Memory B cell (primary cell): ENCODE measurements around the gene VAV2.

Experiments
- ATAC-seq: fragments of 150-1000 bp; cut with Tn5 transposase; 2 replicates; pipeline ENCODE4 v1.10.0; 2021; ENCODE audit warnings: low read depth, mild to moderate bottlenecking, moderate library complexity
- DNase-seq, 2 donors: peaks; one replicate each; pipeline ENCODE4 v3.0.0; 2022; ENCODE audit warnings: low spot score in 2 of 2
- H3K27ac Mint-ChIP-seq: one replicate; pipeline ENCODE4 v1.8.0; 2022; ENCODE audit warnings: mild to moderate bottlenecking, moderate library complexity, mixed read lengths
- H3K27me3 Mint-ChIP-seq: one replicate; pipeline ENCODE4 v1.8.0; 2022; ENCODE audit warnings: mixed read lengths
- H3K36me3 Mint-ChIP-seq: one replicate; pipeline ENCODE4 v1.8.0; 2022; ENCODE audit warnings: mild to moderate bottlenecking, mixed read lengths
- H3K4me1 Mint-ChIP-seq: one replicate; pipeline ENCODE4 v1.8.0; 2022; ENCODE audit warnings: mixed read lengths
- H3K4me3 Mint-ChIP-seq: one replicate; pipeline ENCODE4 v1.8.0; 2022; ENCODE audit warnings: mild to moderate bottlenecking, moderate library complexity, mixed read lengths
- H3K9me3 Mint-ChIP-seq: one replicate; pipeline ENCODE4 v1.8.0; 2022; ENCODE audit warnings: mixed read lengths

VAV2 gene

DNA sequence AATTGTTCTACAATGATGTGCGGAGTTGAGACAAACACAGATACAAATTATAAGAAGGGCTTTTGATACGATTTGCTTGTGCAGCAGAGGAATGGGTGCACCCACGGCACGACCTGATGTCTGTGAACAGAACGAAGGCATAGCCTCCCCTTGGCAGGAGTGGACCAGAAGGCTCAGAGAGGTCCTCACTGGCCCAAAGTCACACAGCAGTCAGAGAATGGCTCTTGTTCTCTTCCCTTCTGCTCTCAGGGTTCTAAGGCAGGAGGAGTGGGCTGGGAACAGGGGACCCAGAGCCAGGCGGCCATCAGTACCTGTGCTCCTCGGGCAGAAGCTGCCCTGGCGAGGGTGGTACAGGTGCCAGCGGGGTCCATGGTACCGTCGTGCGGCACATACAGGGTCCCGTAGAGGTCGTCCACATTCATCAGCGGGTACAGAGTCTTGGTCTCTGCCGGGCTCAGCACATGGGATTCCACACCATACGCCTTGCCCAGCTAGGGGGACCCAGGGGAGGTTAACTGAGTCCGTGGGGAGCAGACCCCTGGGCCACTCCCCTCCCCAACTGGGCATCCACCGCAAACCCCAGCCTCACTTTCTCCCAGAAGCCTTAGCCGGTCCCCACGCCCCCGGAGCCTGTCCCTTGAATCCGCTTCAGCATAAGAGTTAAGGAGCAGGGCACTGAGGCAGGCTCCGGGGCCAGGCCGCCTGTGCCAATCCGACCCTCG is 261.0 kb downstream of the VAV2 start:
- Mint-ChIP-seq H3K4me1 (peaks cover 26% of the 10 kb centered on the region), H3K36me3 (no peaks in the 10 kb centered on the region), H3K9me3 (no peaks in the 10 kb centered on the region), H3K27ac (no peak overlapping the region), H3K4me3 (no peak overlapping the region), H3K27me3 (peaks cover 25% of the 10 kb centered on the region)
- ATAC-seq (no peak), DNase-seq (no peak)

DNA sequence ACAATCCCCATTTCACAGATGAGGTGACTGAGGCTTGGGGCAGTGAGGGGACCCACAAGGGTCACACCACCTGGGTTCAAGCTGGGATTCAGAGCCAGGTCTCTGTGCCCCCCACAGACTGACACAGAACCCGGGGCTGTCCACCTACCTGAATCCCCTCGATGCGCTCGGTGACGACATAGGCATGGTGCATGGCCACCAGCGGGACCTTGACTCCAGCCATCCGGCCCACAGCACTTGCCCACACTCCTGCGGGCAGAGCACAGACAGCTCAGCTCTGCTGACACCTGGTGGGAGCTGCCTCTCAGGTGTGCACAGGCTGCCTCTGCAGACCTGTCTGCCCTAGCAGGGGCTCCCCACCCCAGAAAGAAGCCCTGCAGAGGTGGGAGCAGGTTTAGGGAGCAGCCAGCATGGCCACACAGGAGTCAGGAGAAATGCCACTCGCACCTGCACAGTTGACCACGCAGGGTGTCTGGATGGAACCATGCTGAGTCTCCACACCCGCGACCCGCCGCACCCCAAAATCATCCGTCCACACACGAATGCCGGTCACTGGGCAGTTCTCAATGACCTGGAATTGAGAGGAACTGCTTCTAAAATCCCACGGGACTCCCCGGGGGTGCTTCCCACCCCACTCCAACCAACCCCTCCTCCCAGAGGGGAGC is 262.4 kb downstream of the VAV2 start:
- no peak overlapping the region for H3K4me3 Mint-ChIP-seq
- H3K27ac Mint-ChIP-seq = no peak overlapping the region
- peaks cover 17% of the 10 kb centered on the region for H3K4me1 Mint-ChIP-seq
- H3K36me3 Mint-ChIP-seq = no peaks in the 10 kb centered on the region
- no peaks in the 10 kb centered on the region for H3K9me3 Mint-ChIP-seq
- ATAC-seq (no peak), DNase-seq (no peak)
- peaks cover 25% of the 10 kb centered on the region for H3K27me3 Mint-ChIP-seq

DNA sequence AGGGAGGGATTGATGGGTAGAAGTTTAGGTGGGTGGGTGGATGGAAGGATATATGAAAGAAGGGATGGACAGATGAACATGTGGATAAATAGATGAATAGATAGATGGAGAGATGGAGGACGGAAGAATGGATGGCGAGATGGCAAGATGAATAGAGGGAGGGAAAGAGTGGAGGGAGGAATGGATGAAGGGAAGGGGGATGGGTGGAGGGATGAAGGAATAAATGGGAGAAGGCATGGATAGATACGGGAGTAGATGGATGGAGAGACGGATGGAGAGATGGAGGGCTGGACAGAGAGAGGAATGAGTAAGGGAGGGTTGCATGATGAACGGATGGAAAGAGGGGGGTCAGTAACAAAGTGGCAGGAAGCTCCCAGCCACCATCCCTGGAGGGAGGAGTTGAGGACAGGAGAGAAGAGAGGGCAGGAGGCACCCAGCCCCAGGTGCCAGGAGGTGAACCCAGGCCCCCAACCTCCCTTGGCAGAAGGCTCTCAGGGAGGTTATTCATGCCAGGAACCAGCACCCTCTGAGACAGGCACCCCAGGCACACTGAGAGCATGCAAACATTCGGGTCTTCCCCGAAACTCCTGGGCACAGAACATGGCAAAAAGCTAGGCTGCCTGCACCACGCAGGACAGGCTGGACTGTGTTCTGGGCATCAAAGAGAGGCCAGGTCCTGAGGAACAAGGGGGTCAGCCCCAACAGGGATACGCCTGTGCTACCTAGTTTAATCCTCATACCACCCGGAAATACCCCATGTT is 263.1 kb downstream of the VAV2 start:
- no peak overlapping the region for H3K27ac Mint-ChIP-seq
- H3K27me3 Mint-ChIP-seq = peaks cover 27% of the 10 kb centered on the region
- ATAC-seq (no peak), DNase-seq (no peak)
- peaks cover 11% of the 10 kb centered on the region for H3K4me1 Mint-ChIP-seq
- H3K36me3 Mint-ChIP-seq = no peaks in the 10 kb centered on the region
- H3K9me3 Mint-ChIP-seq = no peaks in the 10 kb centered on the region
- no peak overlapping the region for H3K4me3 Mint-ChIP-seq

DNA sequence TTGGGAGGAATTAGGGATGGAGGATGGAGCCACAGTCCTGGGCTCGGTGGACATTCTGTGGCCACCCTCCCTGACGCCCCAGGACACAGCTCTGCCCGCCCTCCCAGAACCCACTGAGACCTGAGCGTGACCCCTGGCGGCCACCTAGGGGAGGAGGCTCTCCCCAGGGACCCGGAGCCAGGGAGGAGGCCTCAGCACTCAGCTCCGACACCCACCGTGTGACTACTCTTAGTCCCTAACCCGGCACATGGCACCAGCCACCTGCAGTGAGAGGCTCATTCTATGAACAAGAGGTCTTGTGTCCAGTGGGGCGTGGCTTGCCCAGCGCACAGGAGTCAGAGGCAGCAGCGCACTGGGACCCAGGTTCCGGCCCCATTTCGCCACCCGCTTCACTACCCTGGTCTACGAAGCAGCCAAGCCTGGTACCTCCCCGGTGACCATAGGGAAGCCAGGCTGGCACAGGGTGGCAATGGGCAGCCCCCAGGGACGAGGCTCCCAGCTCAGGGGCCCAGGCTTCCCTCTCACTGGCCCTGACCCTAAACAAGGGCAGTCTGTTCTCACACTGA is 264.2 kb downstream of the VAV2 start:
- no peak for ATAC-seq
- Mint-ChIP-seq H3K36me3 (no peaks in the 10 kb centered on the region), H3K27me3 (peaks cover 27% of the 10 kb centered on the region), H3K9me3 (no peaks in the 10 kb centered on the region), H3K27ac (no peak overlapping the region), H3K4me1 (peaks cover 11% of the 10 kb centered on the region), H3K4me3 (no peak overlapping the region)
- no peak for DNase-seq

DNA sequence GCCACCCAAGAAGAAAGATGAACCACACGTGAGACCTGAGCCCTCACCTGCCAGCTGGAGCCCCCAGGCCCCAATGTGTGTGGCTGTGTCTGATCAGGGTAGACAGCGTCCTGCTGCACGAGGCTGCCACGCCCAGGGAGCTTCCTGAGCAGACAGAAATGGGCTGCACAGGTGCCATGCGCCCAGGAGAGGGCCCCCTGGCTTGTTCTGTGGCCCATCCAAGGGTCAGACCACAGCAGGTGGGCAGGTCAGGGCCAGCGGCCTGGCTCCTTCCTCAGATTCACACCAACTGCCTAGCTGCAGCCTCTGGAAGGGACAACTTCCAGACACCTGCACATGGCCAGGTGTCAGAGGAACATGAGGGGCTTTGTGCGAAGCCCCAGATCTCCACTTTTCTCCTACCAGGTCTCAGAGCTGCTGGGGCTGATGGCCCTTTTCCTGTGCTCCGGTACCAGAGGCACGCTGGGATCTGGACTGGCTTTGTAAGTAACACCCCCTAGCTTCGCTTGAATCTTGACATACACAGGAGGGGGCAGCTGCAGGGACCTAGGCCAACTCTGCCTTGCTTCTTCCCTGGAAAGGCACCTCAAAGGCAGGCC is 264.7 kb downstream of the VAV2 start:
- Mint-ChIP-seq H3K36me3 (no peaks in the 10 kb centered on the region), H3K27ac (no peak overlapping the region), H3K27me3 (peaks cover 24% of the 10 kb centered on the region), H3K9me3 (no peaks in the 10 kb centered on the region), H3K4me1 (peaks cover 11% of the 10 kb centered on the region), H3K4me3 (peak overlapping the region; percentile 22)
- ATAC-seq (peak; percentile 59), DNase-seq (no peak)

DNA sequence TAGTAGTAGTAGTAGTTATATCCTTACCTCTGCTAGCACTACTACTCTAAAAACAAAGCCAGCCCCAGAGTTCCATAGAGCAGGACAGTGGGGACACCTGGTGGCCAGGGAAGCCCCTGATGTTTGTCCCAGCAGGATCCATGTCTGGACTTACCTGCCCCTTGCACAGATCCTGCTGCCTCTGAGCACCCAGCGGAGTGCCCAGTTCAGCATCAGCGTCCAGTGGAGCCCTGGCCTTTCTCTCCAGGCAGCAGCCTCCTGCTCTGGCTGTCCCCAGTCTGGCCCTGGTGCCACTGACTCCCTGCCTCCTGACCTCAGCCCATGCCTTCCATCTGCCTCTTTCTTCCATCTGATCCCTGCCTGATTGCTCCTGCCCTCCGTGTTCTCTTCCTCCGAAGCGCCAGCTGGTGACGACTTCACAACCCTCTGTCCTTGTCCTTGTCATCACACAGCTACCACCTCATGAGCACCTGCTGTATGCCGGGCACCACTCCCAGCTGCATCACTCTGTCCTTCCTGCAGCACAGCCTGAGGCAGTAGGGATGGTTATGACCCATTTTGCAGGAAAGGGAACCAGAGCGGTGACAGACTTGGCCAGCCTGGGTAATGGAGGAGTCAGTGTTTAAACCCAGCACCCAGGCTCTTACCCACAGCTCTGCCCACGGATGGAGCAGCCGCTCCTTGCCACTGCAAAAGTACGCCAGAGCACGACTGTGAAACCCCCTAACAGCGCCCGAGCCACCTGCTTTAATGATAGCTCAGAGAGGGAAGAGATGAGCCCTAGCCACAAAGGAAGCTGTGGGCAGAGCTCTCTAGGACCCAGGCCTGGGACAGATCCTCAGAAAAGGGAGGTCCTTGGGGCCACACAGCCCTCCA is 265.5 kb downstream of the VAV2 start:
- no peaks in the 10 kb centered on the region for H3K9me3 Mint-ChIP-seq
- no peaks in the 10 kb centered on the region for H3K36me3 Mint-ChIP-seq
- peak overlapping the region; percentile 22 for H3K4me3 Mint-ChIP-seq
- peak; percentile 85 for ATAC-seq
- H3K27me3 Mint-ChIP-seq = peaks cover 24% of the 10 kb centered on the region
- H3K4me1 Mint-ChIP-seq = peaks cover 11% of the 10 kb centered on the region
- H3K27ac Mint-ChIP-seq = no peak overlapping the region
- DNase-seq = no peak

DNA sequence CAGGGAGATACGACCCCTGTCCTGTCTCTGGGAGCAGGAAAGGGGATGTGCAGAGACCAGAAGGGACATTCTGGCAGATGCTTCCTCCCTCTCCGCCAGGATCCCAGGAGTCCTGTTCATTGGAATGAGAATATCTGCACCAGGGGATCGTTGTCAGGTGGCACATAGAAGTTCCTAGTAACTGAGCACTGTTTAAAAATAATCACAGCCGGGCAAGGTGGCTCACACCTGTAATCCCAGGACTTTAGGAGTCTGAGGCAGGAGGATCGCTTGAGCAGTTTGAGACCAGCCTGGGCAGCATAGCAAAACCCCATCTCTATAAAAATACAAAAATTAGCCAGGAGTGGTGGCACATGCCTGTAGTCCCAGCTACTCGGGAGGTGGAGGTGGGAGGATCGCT is 266.2 kb downstream of the VAV2 start:
- no peaks in the 10 kb centered on the region for H3K9me3 Mint-ChIP-seq
- ATAC-seq (no peak), DNase-seq (no peak)
- no peaks in the 10 kb centered on the region for H3K36me3 Mint-ChIP-seq
- no peak overlapping the region for H3K27ac Mint-ChIP-seq
- H3K27me3 Mint-ChIP-seq = peaks cover 23% of the 10 kb centered on the region
- peaks cover 11% of the 10 kb centered on the region for H3K4me1 Mint-ChIP-seq
- no peak overlapping the region for H3K4me3 Mint-ChIP-seq

DNA sequence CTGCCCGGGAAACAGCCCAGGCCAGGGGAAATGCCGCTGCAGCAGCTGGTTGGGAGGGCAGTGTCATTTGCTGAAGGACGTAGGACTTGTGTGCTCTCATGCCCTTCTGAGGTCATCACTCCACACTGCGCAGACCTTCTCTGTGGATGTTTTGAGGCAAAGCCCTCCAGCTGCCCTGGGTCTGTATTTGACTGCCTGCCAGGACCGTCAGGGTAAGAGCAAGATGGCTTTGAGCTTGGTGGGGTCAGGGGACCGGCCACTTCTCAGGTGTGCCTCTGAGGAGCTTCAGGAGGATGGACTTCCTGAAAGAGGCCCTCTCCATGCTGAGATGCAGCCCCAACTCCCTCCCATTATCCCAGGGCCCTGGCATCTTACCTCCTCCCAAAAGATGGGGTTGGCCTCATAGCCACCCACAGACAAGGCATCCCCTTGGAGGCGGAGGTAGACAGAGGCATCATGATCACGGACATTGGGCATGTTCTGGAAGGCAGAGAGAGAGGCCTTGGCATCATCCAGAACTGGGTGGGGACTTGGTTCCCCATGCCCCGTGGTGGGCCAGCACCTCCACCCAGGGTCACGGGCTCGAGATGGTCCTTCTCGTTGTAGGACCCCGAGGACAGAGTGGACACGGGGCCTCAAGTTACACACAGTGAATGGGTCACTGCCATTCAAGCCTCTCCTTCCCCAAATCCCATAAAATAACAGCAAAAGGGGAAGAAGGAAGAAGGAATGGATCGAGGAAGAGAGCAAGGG is 273.4 kb downstream of the VAV2 start:
- ATAC-seq = no peak
- no peak for DNase-seq
- peaks cover 3% of the 10 kb centered on the region for H3K9me3 Mint-ChIP-seq
- H3K27ac Mint-ChIP-seq = no peak overlapping the region
- peaks cover 2% of the 10 kb centered on the region for H3K36me3 Mint-ChIP-seq
- H3K27me3 Mint-ChIP-seq = peaks cover 28% of the 10 kb centered on the region
- H3K4me1 Mint-ChIP-seq = peaks cover 2% of the 10 kb centered on the region
- H3K4me3 Mint-ChIP-seq = no peak overlapping the region

DNA sequence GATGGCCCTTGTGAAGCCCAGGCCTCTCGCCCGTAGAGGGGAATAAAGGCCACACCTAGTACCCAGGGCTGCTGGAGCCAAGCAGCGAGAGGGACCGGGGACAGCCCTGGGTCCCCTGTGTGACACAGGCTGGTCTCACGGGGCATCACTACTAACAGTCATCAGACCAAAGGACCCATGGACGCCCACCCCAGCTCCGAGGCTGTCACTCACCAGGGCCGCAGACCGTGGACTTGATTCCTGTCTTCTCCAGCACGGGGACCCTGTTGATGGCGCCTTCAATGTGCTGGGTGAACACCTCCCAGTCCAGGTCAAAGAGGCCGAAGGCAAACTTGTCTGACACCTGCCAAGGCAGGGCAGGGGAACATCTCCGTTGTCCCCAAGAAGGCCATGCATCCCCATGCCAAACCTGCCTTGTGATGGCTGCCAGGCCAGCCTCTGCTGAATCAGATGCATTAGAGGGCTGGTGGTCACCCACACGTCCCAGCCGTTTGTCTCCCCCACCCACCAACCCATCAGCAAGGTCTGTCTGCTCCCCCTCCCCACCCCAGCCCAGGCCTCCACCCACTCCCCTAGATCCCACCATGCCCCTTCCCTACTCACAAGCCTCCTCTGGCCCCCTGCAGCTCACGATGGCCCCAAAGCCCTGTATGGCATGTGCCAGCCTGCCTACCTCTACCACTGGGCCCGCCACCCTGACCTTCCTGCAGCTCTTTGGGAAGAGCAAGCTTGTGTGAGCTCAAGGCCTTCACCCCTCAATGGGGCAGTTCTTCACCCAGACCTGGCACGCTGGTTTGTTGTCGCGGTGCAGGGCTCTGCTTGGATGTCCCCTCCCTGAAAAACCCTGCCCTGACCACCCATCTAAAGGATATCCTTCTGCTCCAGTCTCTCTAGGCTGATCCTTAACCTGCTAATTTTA is 274.8 kb downstream of the VAV2 start:
- H3K4me1 Mint-ChIP-seq = peaks cover 2% of the 10 kb centered on the region
- H3K27ac Mint-ChIP-seq = no peak overlapping the region
- peaks cover 32% of the 10 kb centered on the region for H3K27me3 Mint-ChIP-seq
- no peak for DNase-seq
- H3K9me3 Mint-ChIP-seq = peaks cover 3% of the 10 kb centered on the region
- no peak overlapping the region for H3K4me3 Mint-ChIP-seq
- H3K36me3 Mint-ChIP-seq = peaks cover 2% of the 10 kb centered on the region
- no peak for ATAC-seq

DNA sequence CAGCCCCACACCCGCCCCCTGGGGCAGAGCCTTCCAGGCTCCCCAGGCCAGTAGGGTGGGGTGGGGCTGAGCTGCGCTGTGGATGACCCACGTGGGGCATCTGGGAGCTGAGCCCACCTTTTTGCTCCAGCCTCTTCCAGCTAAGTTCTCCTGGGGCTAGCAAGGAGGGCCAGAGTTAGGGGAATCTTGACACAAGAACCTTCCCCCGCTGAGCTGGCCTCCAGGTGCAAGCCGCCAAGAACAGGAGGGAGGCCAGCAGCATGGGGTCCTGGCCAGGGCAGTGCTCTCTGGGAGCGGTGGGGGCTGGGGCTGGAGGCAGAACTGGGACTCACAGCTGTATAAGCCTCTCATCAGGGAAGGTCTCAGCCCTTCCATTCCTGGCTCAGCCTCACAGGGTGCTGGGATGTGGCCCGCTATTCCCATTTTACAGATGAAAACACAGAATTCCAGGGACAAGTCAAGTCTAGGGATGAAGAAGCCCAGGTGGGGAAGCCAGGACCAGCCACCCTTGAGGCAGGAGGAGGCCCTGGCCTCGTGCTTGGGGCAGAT is 275.5 kb downstream of the VAV2 start:
- DNase-seq (no peak), ATAC-seq (no peak)
- peaks cover 3% of the 10 kb centered on the region for H3K9me3 Mint-ChIP-seq
- peaks cover 33% of the 10 kb centered on the region for H3K27me3 Mint-ChIP-seq
- no peak overlapping the region for H3K4me3 Mint-ChIP-seq
- peaks cover 2% of the 10 kb centered on the region for H3K36me3 Mint-ChIP-seq
- no peak overlapping the region for H3K27ac Mint-ChIP-seq
- H3K4me1 Mint-ChIP-seq = peaks cover 2% of the 10 kb centered on the region

DNA sequence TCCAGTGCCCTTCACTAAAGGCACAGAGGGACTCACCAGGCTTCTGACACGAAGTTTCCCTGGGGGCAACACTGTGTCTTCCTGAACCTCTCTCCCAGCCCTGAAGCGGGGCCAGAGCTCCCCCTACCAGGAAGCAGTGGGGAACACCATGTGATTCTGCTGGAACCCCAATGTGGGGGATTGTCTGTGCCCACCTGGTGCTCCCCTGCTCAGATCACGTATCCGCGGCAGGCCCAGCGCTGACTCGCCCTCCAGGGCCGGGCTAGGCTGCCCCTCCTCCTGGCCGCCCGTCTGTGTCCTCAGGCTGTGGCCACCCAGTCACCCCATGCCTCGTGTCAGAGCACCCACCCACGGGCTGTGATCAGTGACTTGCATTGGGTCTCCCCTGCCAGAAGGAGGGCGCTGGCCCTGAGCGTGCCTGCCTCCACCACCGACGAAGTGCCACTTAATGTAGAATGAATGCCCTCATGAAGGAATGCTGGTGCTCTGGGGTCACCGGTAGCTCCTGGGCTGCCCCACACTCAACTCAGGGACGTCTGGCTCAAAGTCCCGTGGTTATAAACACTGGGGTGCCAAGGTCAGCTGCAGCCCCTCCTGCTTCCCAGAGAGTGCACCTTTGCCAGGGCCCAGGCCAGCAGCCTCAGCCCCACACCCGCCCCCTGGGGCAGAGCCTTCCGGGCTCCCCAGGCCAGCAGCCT is 276.1 kb downstream of the VAV2 start:
- Mint-ChIP-seq H3K36me3 (peaks cover 2% of the 10 kb centered on the region), H3K4me3 (no peak overlapping the region), H3K9me3 (peaks cover 3% of the 10 kb centered on the region), H3K27me3 (peaks cover 31% of the 10 kb centered on the region), H3K27ac (no peak overlapping the region), H3K4me1 (peaks cover 2% of the 10 kb centered on the region)
- no peak for ATAC-seq
- DNase-seq = no peak
